ENCODE results near the gene PLEKHO2. TPM values are rescaled to one million over a fixed set of nuclear protein-coding genes. Genes with fewer than 3 reads are reported as not detected.

Gene PLEKHO2
- total and polyA plus RNA-seq, 2 experiments from 2014 or later, result 9.0 to 29.4 TPM

DNA sequence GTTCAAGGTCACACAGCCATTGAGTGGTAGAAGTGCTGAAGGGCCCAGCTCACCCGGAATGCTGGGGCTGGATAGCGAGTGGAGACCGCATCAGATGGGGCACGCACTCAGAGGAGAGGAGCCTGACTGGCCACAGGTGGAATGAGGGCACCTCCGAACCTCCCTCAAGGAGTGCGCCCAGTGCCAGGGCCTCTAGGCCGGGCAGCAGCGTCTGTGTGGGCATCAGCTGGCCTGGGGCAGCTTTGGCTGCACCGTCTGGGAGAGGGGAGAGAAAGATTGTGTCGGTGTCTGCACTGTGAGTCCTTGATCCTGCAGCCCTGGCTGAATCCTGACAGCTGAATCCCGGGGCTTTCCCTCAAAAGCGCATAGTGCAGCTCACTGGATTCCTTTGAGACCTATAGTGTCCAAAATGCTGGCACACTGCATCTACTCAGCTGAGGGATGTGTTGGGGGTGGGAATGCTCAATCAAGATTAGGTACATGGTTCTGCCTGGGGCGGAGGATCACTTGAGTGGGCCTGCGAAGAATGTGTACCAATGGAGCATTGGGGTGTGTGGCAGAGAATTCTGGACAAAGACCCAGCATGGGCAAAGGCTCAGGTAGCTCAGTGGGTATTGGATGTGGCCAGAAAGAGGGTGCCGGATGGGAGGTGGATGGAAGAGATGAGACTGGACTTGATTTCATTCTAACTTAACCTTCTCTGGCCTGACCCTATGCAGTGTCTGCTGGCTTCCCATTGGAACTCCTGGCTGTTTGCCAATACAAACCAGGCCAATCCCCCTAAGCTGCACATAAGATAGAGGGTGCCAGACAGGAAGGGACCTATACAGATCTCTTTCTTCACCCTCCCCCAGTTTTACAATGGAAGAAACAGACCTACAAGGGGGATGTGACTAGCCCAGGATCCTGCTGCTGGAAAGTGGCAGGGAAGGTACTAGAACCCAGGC, 70.9 kb downstream of the PLEKHO2 start (continued):
- TF ChIP-seq ZNF462 (CRISPR knock-in tag; IDR thresholded peaks at IDR 0.05), result no peak
- no peak for TF ChIP-seq STAT1 (IDR thresholded peaks at IDR 0.05; ENCODE audit: unreplicated experiment)

DNA sequence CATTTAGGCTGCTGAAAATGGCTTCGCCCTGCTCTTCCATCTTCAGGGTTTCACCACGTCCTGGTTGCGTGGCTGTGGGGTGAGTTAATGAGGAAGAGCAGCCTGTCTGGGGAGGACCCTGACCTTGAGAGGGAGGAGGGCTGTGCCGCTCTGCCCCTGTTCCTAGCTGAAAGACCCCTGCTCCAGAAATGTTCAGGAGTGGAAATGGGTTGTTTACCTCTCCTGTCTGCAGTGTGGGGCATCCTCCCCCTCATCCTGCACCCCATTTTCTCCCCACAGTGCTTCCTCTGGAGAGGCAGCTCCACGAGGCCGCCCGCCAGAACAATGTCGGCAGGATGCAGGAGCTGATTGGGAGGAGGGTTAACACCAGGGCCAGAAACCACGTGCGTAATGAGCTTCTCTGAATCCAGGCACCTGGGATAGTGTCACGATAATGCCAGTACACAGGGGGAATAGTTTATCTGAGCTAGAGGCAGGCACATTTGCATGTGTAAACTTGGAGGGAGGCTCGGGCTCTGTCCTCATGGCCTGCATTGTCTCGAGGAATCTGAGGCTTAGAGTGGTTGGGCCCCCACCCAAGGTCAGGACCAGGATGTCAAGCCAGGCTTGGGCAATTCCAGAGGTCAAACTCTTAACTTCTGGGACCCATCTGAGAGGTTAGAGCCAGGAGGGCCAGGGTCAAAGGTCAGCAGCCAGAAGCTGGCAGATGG, 74.0 kb downstream of the PLEKHO2 start:
- DNase-seq (ENCODE audit: low spot score) (peak; percentile 65), ATAC-seq (peak; percentile 38)
- H3K79me2 ChIP-seq (replicated peaks; ENCODE audit: insufficient read depth), result no peaks in the 10 kb centered on the region
- H3K36me3 Mint-ChIP-seq (ENCODE audit: low read depth), result no peaks in the 10 kb centered on the region
- no peak overlapping the region for H3K27ac ChIP-seq (ENCODE audit: low read depth)
- no peaks in the 10 kb centered on the region for H4K20me1 ChIP-seq (replicated peaks; ENCODE audit: insufficient read depth)
- no peak overlapping the region; the same call in 2 of the 3 replicates for H3K4me3 Mint-ChIP-seq
- no peaks in the 10 kb centered on the region for H3K36me3 ChIP-seq (ENCODE audit: insufficient read depth)
- peak overlapping the region; percentile 58 for H3K4me2 ChIP-seq
- H3K27me3 ChIP-seq (ENCODE audit: insufficient read depth), result peaks cover 20% of the 10 kb centered on the region
- 0 out of 2 replicates have a peak overlapping the region, but pooled peaks have one; percentile 15 for H2AFZ ChIP-seq
- no peak overlapping the region for H3K4me3 ChIP-seq
- 0 out of 2 replicates have a peak, but pooled peaks cover 6% of the 10 kb centered on the region for H3F3A ChIP-seq (replicated peaks; ENCODE audit: low read depth)
- peaks cover 30% of the 10 kb centered on the region for H3K4me1 ChIP-seq (ENCODE audit: insufficient read depth)
- peaks cover 33% of the 10 kb centered on the region for H3K4me1 Mint-ChIP-seq
- no peak overlapping the region for H3K27ac Mint-ChIP-seq
- H3K9me2 ChIP-seq (ENCODE audit: insufficient read depth), result no peaks in the 10 kb centered on the region
- peaks cover 27% of the 10 kb centered on the region for H3K27me3 Mint-ChIP-seq (ENCODE audit: insufficient read depth, low read depth, poor library complexity)
- H3K9me3 Mint-ChIP-seq, result no peaks in the 10 kb centered on the region; the same call in 2 of the 3 replicates
- no peak for TF ChIP-seq CTCF (conservative IDR thresholded peaks at IDR 0.05; ENCODE audit: low read depth in 2 of 2)
- TF ChIP-seq CREB1 (CRISPR knock-in tag; IDR thresholded peaks at IDR 0.05; ENCODE audit: low read depth), result no peak
- no peak for TF ChIP-seq JUNB (IDR thresholded peaks at IDR 0.05; ENCODE audit: unreplicated experiment)
- TF ChIP-seq, protein P1, sequence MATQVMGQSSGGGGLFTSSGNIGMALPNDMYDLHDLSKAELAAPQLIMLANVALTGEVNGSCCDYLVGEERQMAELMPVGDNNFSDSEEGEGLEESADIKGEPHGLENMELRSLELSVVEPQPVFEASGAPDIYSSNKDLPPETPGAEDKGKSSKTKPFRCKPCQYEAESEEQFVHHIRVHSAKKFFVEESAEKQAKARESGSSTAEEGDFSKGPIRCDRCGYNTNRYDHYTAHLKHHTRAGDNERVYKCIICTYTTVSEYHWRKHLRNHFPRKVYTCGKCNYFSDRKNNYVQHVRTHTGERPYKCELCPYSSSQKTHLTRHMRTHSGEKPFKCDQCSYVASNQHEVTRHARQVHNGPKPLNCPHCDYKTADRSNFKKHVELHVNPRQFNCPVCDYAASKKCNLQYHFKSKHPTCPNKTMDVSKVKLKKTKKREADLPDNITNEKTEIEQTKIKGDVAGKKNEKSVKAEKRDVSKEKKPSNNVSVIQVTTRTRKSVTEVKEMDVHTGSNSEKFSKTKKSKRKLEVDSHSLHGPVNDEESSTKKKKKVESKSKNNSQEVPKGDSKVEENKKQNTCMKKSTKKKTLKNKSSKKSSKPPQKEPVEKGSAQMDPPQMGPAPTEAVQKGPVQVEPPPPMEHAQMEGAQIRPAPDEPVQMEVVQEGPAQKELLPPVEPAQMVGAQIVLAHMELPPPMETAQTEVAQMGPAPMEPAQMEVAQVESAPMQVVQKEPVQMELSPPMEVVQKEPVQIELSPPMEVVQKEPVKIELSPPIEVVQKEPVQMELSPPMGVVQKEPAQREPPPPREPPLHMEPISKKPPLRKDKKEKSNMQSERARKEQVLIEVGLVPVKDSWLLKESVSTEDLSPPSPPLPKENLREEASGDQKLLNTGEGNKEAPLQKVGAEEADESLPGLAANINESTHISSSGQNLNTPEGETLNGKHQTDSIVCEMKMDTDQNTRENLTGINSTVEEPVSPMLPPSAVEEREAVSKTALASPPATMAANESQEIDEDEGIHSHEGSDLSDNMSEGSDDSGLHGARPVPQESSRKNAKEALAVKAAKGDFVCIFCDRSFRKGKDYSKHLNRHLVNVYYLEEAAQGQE (IDR thresholded peaks at IDR 0.05; ENCODE audit: unreplicated experiment), result no peak
- no peak for TF ChIP-seq ZNF331 (CRISPR knock-in tag; IDR thresholded peaks at IDR 0.05; ENCODE audit: low read depth)
